ENCODE results near the gene PPP2R1B.

GRCh38 chr11:111741751-111742150 lies 24.4 kb downstream of the PPP2R1B start:
- TF ChIP-seq TAF1 (IDR thresholded peaks at IDR 0.05; ENCODE audit: low read depth) = no peak
- TF ChIP-seq ZBTB7A (IDR thresholded peaks at IDR 0.05; ENCODE audit: low read depth) = no peak
- no peak for TF ChIP-seq USF1 (IDR thresholded peaks at IDR 0.05)
- no peak for TF ChIP-seq MAX (IDR thresholded peaks at IDR 0.05)
